GM18909 (cell line): Measurements from ENCODE around the gene CDH22.

Experiments
- ATAC-seq: cut with Tn5 transposase; IDR thresholded peaks from one replicate; pipeline ENCODE4 v1.9.1; 2021; ENCODE audit warnings: mild to moderate bottlenecking; ENCODE audit not compliant: unreplicated experiment, poor library complexity

CDH22 gene

DNA sequence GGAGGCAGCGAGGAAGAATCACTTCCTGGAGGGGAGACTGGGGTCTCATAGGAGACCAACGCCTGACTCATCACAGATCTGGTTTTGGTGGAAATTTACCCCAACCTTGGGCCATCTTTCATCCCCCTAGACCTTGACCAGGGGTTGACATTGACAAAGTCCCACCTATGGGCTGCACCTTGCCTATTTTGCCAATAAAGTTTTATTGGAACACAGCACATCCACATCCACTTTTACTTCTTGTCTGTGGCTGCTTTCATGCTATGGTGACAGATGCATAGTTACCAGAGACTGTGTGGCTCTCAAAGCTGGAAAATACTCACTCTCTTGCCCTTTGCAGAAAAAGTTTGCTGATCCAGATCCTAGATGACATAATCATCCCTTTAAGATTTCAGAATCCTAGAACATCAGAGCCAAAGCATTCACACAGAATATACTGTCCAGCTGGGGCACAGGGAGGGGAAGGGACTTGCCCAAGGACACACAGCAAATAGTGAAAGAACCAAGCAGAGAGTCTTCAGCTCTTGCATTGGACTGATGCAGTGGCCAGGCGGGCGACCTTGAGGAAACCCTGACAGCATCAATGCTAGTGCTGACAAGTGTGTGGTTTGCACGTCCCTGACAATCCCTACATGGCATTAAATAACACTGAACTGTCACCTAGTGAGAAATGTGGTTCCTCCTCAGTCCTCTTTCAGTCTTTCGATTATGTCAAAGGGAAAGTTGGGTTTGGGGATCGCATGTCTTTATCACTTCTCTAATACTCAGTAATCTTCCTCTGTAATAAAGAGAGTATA is 149.0 kb downstream of the CDH22 start:
- no peak for ATAC-seq

DNA sequence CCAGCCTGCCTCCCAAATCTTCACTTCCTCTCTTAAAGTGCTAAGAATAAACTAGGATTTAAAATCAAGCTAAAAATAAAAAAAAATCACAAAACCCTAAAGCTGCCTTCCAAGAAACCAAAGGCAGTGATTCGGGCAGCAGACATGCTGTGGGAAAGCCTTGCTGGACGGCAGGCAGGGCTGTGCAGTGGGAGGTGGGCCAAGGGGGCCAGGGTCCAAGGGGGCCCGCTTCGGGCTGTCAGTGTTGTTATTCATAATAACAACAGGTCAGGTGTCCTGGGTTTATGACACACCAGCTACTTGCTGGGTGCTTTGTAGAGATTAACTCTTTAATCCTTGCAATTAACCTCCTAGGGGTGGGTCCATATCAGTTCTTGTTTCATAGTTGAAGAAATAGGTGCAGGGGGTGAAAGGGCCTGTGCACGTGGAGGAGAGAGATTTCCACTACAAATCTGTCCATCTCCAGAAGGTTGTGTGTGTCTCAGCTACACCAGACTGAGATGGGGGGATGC is 149.8 kb downstream of the CDH22 start:
- ATAC-seq, result no peak

DNA sequence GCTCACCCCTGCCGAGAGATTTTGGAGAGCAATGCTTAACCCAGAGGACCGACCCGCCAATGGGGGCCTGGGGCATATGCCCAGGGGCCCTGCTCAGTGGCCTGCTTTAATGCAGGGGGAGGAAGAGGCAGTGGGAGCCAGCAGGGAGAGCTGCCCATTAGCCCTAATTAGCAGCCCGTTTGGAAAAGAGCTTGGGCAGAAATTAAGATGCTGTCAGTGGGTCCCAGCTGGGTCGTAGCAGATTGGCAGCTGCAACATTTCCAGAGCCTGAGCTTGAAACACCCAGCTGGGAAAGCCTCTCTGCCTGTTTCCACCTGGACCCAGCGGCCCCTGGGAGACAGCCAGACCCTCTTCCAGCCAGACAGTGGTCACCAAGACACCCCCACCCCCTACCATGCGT is 150.7 kb downstream of the CDH22 start:
- no peak for ATAC-seq

DNA sequence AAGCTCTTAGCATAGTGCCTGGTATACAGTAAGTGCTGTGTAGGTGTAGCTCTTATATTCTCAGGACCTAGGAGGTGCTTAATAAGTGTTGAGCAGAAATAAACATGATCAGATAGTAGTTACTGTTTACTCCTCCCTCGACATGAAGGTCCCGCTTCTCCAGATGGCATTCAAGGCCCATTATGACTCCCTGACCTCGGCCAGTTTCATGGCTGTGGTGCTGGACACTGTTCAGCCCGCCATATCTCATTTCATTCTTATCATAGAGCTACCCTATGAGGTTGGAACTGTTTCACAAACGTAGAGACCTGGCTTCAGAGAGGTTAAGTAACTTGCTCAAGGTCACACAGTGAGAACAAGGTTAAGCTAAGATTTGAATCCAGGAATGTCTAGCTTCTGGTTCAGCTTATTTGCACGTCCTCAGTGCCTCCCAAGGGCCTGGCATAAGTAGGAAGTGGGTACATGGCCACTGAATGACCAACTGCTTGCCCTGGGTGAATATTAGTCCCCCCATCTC is 151.2 kb downstream of the CDH22 start:
- ATAC-seq, result no peak

DNA sequence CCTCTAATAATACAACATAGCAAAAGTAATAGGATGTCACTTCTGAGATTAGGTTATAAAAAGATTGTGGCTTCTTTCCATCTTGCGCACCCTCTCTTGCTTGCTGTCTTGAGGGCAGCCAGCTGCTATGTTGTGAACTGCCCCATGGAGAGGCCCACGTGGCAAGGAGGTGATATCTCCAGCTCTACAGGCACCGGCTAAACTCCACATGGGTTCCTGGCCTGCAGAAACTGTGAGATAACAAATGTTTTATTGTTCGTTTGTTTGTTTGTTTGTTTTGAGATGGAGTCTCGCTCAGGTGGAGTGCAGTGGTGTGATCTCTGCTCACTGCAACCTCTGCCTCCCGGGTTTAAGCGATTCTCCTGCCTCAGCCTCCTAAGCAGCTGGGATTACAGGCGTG is 152.2 kb downstream of the CDH22 start:
- ATAC-seq, result no peak

DNA sequence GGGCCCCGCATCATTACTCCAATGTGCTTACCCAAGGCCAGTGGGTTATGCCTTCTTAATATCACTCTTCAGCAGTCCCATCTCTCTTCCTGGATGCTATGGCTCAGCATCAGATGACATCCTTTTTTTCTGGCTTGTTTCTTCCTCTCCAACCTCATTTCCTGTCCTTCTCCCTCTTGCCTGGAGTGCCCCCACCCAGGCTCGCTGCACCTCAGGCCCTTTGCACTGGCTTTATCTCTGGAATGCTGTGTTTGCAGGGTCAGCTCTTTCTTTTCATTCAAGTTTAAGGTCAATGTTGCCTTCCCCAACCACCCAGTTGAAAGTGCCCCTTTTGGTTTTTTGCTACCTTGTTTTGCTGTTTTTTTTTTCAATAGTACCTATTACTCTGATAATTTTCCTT is 153.5 kb downstream of the CDH22 start:
- no peak for ATAC-seq

DNA sequence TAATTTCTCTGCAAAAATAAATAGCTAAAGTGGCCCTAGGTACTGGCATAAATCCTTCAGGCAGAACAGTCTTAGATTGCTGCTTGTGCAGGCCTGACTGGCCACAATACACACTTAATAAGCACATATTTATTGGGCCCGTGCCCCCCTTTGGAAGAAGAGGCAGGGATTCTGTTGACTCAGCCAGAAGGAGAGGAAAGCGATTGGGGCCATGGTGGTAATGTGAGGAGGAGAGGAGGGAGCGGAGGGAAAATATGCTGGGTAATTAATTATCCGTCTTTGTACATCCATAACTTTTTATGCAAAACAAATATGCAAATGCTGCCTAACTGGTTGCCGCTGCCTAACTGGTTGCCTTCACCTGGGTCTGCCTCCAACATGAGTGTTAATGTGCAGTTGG is 154.0 kb downstream of the CDH22 start:
- ATAC-seq, result no peak

DNA sequence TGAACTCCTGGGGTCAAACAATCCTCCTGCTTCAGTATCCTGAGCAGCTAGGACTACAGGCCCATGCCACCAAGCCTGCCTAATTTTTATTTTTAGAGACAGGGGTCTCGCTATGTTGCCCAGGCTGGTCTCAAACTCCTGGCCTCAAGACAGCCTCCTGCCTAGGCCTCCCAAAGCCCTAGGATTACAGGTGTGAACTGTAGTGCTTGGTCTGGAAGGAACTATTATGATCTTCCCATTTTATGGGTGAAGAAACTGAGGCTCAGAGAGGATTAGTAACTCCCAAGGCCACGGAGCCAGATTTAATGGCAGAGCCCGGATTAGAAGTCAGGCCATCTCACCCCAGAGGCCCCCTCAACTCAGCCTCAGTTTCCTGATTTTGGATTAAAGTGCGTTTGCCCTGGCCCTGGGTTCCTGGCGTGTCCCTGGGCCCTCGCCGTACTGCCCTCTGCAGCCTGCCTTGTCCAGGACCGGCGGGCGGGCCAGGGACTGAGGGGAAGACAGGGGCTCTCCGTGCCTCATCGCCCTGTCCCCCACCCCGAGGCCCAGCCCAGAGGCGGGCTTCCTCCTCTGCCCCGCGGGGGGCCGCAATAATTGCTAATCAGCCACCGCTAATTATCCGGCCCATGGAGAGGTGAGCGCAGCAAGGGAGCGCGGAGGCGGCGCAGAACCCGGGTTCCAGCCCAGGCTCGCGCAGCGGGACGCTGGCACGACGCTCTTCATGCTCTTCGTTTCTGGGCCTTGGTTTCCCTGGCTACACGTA is 155.3 kb downstream of the CDH22 start:
- no peak for ATAC-seq

DNA sequence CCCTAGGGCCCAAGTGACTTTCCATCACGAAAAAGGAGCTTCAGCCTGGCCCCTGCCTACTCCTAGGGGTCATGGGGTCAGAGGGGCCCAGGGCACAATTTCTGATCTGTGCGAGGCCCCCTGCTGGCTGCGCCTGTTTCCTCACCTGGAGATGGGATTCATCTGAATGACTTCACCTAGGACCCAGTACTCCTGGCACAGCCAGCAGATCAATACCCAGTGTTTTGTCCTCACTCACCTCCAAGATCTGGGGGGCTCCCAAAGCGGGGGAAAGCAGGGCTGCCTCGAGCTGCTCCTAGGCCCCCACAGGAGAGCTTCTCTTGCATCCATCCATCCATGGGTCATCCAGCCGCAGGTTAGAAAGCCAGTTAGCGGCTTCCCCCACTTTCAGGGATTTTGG is 156.4 kb downstream of the CDH22 start:
- ATAC-seq, result no peak

DNA sequence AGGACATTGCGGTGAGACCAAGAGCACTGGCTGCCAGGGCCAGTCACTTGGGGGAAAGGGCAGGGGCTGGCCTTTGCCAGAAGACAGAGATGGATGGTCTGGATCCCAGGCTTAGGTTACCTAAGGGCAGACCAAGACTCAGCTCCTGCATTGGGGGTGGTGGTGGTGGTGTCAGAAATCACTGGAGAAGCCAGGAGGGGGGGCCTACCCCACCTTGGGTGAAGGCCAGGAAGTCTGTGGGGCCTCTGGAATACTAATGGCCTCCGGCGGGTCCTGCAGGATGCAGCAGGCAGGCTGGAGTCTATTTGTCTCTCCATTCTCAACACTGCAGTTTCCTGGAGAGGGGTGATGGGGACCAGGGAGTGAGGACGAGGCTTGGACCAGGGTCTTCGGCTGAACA is 157.4 kb downstream of the CDH22 start:
- ATAC-seq, result no peak

DNA sequence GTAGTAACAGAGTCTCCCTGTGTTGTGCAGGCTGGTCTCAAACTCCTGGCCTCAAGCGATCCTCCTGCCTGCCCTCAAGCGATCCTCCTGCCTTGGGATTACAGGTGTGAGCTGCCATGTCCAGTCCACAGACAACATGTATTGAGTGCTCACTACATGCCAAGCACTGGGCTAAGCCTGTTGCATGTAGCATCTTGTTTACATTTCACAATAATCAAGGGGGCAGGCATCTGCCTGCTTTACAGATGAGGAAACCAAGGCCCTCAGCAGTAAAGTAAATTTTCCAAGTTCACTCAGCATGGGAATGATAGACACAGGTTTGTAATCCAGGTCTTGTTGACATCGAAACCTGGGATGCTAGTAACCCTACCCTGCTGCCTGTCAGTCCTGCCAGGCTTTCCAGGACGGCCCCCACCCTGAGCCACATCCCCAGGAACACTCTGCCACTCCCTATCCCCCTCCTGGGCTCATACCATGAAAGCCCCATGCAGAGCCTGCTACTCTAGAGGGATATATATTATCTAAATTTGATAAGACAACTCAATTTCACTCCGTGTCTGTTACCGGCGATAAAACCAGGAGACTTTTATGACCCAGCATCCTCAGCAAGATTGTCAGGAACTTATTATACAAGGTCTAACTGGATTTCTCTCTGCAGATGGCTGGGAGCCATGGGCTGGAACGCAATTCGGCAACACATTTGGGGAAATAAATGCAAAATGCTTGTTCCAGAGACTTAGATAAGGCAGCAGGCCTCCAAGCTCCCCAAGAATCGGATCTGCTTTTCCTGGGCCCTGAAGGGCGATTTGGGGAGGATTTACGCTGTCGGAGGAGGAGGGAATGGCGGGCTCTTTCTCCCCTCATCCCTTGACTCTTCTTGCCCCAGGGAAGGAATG is 159.7 kb downstream of the CDH22 start:
- ATAC-seq, result no peak

DNA sequence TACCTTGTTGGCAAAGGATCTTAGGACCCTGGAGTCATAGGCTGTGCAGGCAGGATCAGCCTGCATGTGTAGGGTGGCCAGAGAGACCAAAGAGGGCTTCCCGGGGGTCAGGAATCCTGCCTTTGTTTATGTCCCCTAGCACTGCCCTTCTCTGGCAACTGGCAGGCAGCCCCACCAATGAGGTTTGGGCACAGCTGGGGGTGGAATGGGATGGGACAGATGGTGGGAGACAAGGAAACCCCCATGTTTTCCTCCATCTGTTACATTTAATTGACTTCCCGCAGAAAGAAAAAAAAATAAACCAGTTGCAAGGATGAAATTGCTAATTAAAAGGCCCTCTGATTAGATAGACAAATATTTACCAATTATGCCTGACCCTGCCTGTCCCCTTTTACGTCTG is 162.6 kb downstream of the CDH22 start:
- no peak for ATAC-seq

DNA sequence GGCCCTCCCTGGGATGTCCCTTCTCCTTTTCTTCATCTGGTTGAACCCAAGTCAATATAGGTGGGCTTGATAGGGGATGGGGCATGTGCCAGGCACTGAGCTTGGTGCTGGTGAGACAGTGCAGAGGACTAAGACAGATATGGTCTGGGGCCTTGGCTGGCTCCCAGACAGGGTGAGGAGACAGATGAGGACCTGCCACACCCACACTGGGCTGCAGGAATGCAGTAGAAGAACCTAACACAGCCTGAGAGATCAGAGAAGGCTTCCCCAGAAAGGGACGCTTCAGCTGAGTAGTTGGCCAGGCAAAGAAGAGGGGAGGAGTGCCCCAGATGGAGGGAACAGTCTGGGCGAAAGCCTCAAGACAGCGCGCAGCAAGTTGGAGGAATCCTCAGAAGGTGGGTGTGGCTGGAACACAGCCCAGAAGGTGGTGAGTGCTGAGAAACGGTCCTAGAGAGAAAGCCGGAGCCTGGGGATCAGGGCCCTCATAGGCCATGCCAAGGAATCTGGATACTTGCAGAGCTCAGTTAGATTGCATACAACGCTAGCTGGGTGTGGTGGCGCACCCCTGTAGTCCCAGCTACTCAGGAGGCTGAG is 163.8 kb downstream of the CDH22 start:
- ATAC-seq, result no peak

DNA sequence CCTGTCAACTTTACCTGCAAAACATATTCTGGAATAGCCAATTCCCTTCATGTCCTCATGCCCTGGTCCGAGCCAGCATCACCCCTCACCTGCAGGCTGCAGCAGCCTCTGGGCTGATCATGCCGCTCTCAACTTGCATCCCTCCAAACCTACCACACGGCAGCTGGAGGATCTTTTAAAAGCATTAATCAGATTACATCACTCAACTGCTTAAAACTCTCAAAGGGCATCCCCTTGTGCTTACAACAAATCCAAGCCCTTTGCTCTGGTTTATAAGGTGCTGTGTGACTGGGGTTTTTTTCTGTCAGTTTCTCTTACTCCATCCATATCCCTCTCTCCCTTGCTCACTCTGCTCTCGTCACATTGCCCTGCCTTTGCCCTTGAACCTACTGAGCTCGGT is 166.2 kb downstream of the CDH22 start:
- no peak for ATAC-seq

DNA sequence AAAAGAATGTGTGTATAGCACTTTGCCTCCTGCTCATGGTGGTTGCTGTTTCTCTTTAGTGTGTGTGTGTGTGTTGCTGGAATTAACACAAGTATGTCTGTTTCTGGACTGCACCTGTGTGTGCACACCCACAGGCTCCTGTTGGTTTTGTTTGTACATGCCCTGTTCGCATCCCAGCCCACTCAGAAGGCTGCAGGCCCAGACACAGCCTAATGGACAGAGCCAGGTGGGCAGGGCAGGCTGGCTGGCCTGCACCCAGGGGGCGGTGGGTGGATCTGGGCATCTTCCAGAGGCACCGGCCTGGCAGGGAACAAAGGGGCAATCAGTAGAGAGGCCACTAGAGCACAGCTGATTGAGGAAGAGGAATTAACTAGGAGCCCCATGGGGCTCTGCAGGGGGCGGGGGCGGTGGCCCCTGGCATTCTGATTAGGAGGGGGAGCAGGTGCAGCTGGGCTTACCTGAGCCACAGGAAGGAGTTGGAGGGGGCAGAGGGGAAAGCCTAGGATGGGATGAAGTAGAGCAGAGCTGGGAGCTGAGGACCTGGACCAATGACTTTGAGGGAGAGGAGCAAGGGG is 168.3 kb downstream of the CDH22 start:
- ATAC-seq, result no peak

DNA sequence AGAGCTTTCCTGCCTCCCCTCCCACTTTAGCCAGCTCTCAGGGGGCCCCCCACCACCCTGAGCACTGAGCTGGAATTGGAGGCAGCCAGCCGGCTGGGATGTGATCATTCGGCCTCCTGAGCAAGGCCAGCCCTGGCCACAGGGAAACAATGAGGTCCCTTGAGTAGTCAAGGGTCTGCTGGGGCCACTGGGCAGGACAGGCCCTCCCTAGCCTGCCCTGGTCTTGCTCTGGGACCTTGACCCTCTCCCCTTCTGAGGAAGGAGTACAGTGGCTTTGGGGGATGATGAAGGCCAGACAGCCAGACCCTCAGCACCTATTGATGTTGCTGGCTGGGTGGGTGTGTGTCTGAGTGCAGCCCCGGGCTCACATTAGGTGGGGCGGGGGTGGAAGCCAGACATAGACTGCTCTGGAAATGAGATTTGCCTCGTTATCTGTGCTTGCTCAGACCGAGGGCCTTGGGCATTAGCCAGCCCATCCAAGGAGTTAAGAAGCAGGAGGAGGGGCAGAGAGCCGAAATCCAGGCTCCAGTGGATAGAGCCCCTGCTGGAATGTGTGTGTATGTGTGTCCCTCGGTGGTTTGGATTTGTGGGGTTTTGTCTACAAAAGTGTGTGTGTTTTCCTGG is 168.9 kb downstream of the CDH22 start:
- no peak for ATAC-seq

DNA sequence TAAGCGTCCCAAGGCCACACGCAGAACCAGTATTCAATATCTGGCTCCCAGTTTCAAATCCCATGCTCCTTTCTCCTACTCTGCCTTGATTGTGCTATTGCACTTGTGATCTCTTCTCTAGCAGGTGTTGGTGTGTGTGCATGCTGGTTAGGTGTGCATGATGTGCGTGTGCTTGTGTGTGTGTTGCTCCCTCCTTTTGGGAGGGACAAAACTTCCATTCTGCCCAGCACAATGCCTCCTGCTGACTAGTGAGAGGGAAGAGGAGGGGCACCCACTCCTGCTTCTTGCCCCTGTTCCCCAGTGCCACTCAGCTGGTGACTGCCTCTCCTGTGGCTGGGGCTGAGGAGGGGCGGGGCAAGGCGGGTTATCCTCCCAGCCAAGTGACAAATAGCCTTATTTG is 170.5 kb downstream of the CDH22 start:
- no peak for ATAC-seq

DNA sequence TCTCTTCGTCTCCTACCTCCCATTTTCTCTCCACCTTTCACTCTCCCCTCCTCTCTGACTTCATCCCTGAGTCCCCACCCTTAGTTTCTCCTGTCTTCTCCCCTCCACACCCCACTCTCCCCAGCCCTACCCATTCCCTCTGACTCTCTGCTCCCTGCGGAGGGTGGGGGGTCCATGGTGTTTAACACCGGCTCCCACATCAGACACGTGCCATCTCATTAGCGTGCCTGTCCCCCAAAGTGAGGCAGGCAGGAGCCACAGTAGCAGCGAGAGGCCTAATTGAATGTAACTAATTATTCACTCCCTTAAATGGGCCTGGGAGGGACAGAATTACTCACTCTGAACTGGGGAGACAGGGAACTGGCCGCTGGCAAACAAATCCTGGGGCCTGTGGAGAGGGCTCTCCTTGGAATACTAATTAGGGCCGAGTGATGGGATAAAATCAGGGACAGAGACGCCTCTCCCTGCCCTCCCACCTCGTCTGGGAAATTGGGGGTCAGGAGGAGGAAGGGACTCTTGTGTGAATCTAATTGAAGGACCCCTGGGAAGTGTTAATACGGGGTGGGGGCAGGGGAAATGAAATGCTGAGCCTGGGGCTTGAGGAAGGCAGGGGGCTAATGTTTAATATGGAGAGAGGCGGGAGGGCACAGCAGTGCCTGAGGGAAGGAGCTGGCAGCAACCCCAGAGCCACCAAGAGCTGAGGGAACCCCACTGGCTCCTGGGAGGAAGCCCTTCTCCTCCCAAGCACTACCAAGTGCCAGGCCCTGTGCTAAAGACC is 172.3 kb downstream of the CDH22 start:
- no peak for ATAC-seq

DNA sequence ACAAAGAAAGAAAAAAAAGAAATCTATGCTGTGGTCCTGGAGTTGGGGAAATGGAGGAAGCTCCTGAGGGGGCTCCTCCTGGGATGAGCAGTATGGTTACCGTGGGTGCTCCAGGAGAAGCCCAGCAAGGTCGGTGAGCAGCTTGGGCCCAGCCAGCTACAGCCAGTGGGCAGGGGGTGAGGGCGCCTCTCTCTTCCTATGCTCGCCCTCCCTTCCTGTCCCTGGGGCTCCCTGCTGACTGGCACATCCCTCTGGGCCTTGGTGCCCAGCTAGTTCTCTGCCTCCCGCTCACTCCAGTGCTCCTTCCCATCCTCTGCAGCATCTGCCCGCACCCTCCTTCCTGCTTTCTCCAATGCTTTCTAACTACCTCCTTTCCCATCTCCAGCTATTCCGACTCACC is 173.6 kb downstream of the CDH22 start:
- ATAC-seq, result no peak
